ENCODE data around the gene ATP2C2.

GRCh38 chr16:84408856-84409255 is 40.5 kb downstream of the ATP2C2 start:
- no peak for TF ChIP-seq ELF4 (IDR thresholded peaks at IDR 0.05)
- no peak for TF ChIP-seq ARNT (IDR thresholded peaks at IDR 0.05)
- no peak for TF ChIP-seq FOXK2 (IDR thresholded peaks at IDR 0.05)
- no peak for TF ChIP-seq NFRKB (IDR thresholded peaks at IDR 0.05)
- TF ChIP-seq FOXA1 (IDR thresholded peaks at IDR 0.05): no peak
- no peak for TF ChIP-seq SP1 (IDR thresholded peaks at IDR 0.05)
- TF ChIP-seq TARDBP (IDR thresholded peaks at IDR 0.05): no peak
- no peak for TF ChIP-seq BHLHE40 (IDR thresholded peaks at IDR 0.05; ENCODE audit: borderline replicate concordance)
- TF ChIP-seq SUZ12 (IDR thresholded peaks at IDR 0.05): no peak
- TF ChIP-seq HDGF (IDR thresholded peaks at IDR 0.05; ENCODE audit: borderline replicate concordance): no peak
- TF ChIP-seq FOXM1 (IDR thresholded peaks at IDR 0.05; ENCODE audit: borderline replicate concordance): no peak
